SK-N-MC (cell line): ENCODE measurements around the gene SYNPO2.

Experiments used
- EZH2 ChIP-seq: fragments of 200-600 bp; sonication (generic); IDR thresholded peaks from one replicate; pipeline ENCODE4 v1.6.1; 2017; ENCODE audit warnings: antibody characterized with exemption
- FOXP2 ChIP-seq: optimal IDR thresholded peaks from 2 replicates; pipeline ENCODE3; 2011; ENCODE audit warnings: mild to moderate bottlenecking, moderate library complexity; ENCODE audit not compliant: insufficient read depth; ENCODE audit errors: extremely low read length, control extremely low read depth
- POLR2AphosphoS5 ChIP-seq: IDR thresholded peaks from 2 replicates; pipeline ENCODE4 v1.6.1; 2012; ENCODE audit warnings: mild to moderate bottlenecking, low read depth, low read length, borderline replicate concordance

DNA sequence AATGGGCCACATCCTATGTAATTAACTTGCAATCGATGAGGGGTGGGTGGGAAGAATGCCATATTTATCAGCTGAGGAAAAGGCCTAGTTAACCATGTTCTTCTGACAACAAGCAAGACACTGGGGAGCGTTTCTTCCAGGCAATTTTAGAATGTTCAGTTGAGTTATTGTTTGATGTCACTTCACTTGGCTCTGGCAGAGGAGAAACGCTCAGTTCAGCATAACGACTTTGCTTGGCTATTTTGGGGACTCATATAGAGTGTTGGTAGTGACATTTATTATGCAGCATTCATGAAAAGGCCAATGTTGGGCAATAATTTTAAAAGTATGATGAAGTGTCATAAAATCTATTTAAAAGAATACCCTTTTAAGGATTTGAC lies 648 bp downstream of the SYNPO2 start:
- TF ChIP-seq POLR2AphosphoS5 = no peak
- no peak for TF ChIP-seq EZH2
- no peak for TF ChIP-seq FOXP2
